GM21786 (cell line): Measurements from ENCODE around the gene SERPINA4.

Source experiments
- ATAC-seq: cut with Tn5 transposase; IDR thresholded peaks from one replicate; pipeline ENCODE4 v1.9.1; 2021; ENCODE audit not compliant: unreplicated experiment

The SERPINA4 gene

DNA sequence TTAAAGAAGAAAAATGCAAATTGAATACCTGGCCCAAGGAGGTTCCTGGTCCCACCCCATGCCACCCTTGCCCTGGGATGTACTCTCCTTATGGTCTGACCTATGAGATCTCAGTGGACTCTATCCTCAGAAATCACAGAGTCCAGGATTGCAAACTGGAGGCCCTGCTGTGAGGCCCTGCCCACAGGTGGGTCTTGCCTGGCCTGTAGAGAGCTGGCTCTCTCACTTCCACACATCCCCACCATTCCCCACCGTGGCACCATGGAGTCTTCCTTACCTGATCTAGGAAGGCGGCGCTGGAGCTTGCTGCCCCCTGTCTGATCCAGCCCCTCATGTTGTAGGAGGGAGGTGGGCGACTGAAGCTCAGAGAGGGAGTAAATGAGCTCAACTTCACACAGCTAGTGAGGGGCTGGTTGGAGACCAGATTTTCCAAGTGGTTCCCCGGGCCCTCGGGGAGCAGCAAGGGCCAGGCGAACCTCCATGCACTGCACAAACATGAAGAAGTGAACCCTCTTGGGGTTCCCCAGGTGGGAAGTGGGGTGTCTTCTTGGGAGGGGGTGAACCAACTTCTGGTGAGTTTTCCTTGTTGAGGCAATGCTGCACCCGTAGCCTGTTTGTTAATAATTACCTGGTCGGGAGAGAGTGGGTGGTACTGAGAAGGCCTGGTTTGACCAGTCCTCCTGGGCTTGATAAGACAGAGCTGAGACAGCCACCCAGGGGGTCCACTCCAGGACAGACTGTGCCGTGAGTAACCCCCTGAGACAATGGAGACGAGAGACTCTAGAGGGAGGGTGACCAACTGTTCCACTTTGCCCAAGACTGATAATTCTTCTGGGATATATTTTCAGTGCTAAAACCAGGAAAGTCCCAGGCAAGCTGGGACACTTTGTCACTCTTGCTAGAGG lies at the start of gene SERPINA4:
Gene SERPINA4 (plus strand): TSS at position 692 of the 905 bp plus-strand sequence. CDS start 2,041 bp downstream, outside the sequence.
- no peak for ATAC-seq

- no peak for ATAC-seq
These were observed 46.9 kb upstream of the SERPINA4 start for GRCh38 chr14:94514351-94514750.

- no peak for ATAC-seq
These were observed 45.8 kb upstream of the SERPINA4 start for GRCh38 chr14:94515426-94515825.

DNA sequence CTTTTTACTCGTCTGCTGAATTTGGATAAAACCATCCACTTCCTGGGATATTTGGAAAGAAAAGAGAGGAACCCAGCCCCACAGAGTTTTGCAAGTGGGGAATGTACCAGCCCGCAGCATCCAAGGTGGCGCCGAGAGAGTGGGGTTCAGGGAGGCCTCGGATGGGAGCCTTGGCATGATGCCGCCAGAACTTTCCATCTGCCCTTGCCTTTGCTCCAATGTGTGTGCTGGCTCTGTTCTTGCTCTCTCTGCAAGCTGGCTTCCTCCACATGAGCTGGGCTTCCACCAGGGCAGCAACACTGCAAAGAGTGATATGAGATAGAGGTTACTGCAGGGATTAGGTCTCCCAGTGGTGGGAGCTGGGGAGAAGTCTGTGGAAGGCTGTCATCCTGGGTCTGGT lies 45.4 kb upstream of the SERPINA4 start:
- ATAC-seq: no peak

- ATAC-seq: no peak
These were observed 44.0 kb upstream of the SERPINA4 start for GRCh38 chr14:94517248-94517640.

- no peak for ATAC-seq
These were observed 43.5 kb upstream of the SERPINA4 start for GRCh38 chr14:94517641-94518257.

GRCh38 chr14:94521375-94522114 lies 39.7 kb upstream of the SERPINA4 start:
- no peak for ATAC-seq

GRCh38 chr14:94522115-94522724 lies 39.0 kb upstream of the SERPINA4 start:
- no peak for ATAC-seq

GRCh38 chr14:94523265-94523664 lies 38.0 kb upstream of the SERPINA4 start:
- no peak for ATAC-seq

GRCh38 chr14:94524093-94524492 lies 37.1 kb upstream of the SERPINA4 start:
- ATAC-seq: no peak

DNA sequence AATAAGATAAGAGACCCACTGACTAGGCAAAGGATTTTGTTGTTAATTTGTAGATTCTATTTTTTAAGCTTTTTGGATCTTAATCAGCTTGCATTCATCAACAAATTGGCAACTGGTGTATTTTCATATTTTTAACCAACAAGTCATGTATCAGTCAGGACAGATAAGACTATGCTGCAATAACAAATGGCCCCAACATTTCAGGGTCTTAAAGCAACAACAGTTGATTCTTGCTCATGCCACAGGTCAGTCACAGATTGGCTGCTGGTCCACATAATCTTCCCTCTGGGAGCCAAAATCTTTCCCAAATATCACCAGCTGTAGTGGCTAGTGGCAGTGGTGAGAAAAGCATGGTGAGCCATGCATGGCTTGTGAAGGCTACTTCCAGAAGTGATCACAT lies 30.1 kb upstream of the SERPINA4 start:
- ATAC-seq: no peak

GRCh38 chr14:94532447-94532846 lies 28.8 kb upstream of the SERPINA4 start:
- no peak for ATAC-seq

DNA sequence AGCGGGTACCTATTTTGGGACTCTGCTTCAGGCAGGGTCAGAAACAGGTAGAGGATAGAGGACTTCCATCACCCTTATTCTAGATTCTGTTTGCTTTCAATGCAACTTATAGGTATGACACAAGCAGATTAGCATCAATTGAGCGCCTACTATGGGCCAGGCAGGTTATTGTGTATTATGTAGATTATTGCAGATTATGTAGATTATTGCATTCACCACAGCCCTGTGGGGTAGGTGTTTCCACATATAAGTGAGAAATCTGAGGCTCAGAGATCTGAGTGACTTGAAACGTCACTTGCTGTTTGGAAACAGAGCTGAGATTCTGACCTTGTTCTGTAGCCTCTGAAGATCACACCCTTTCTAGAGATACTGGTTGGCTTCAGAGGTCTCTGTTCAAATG lies 25.7 kb upstream of the SERPINA4 start:
- no peak for ATAC-seq

GRCh38 chr14:94536836-94537235 lies 24.4 kb upstream of the SERPINA4 start:
- ATAC-seq: no peak

DNA sequence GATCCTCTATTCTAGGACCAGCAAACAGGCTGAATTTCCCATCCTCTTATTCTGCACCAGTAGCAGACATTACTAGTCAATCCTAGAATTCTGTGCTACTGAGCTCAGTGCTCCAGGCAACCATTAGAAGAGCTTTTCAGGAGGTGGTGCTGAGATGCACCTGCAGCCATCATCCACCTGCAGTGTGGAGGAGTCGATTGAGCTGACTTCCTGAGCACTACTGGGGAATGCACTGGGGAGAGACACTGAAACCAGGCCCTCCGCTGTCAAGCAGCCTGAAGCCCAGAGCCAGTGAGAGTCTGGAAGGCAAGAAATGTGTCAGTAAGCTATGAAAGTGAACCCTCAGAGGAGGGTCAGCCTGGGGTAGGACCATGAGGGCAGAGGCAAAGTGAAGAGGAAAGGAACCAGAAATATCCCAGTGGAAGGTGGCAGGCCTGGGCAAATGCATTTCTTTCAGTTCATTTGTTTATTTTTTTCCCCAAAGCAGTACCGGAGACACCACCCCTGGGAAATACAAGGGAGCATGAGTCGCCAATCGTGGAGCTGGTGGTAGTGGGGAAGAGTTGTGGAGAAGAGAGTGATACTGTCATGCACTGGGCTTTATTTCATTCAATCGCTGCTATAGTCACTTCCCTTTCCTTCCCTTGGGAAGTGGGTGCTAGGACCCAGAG lies 23.0 kb upstream of the SERPINA4 start:
- no peak for ATAC-seq

DNA sequence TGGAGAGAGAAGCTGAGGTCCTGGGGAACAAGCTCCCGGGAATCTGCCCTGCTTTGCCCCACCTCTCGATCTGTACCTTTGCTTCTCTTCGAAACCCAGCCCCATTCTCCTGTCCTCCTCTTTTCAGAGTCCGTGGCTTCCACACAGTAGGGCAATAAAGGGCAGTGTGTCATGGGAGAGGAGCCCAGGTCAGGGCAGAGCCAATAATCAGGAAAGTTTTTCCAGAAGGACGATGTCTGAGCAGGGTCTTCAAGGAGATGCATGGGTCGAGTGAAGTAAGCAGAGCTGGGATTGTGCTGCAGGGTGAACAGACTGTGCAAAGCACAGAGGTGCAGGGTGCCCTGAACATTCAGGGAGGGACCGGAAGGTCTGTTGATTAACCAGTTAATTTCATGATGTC lies 22.1 kb upstream of the SERPINA4 start:
- no peak for ATAC-seq

DNA sequence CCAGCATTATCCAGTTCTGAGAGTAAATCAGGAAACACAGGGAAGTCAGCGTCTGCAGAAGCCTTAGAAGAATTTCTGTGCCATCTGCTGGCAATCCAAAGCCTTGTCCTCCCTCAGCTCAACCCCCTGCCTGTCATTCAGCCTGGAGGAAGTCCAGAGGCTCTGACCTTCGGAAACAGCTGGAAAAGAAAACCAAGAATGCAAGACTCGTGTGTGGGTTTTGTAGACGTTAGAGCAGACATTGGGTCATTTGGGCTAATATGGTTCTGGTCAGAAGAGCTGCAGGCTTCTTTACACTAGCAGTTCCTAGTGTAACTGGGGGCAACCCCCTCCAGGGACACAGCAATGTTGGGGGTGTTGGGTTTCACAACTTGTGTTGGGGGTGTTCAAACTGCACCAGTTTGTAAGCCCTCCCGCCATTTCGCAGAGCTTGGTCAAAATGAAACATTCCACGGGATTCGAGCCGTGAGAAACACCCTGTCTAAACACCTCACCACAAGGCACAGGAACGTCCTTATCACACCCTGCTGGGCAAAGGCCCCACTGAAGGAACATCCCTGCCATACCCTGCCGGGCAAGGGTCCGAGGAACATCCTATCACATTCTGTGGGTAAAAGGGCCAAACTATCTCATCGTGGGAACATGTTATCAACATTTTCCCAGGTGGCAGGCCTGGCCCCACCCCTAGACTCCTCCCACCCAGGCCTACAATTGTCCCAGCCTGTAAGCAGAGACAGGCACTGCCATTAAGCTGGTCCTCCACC lies 21.0 kb upstream of the SERPINA4 start:
- no peak for ATAC-seq

DNA sequence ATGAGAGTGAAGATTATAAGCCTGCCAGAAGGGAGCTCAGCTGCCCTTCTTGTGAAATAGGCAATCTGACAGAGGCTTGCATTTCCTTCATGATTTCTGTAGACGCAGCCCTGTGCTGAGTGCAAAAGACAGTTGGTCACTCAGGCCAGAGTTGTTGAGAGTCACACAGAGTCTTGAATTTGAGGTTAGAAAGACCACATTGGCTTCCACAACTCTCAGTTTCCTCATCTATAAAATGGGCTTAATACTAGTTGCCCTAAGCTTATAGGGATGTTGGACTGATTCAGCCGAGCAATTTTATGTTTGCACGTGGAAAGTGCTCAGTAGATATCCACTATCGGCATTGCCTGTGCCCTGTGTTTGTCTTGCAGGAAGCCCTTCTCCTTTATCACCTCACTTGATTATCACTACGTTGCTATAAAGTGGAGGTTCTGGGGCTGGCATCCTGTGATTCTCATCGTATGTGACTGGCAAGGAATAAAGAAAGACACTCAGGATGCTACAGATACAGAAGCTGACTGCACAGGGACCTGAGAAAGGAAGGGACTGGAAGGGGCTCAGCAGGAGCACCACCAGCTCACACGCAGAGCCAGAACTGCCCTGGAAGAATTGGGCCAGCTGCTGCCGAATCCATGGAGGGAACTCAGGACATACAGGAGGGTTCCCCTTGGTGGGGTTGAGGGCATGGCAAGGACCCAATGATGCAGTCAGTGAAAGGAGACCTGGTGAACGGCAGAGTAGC lies 19.8 kb upstream of the SERPINA4 start:
- no peak for ATAC-seq

GRCh38 chr14:94542111-94542810 lies 19.0 kb upstream of the SERPINA4 start:
- ATAC-seq: no peak
